MM.1S (cell line): ENCODE results near the gene CRACDL.

Experiments
- CTCF ChIP-seq: fragments of 300-600 bp; sonication (generic); IDR thresholded peaks from 2 replicates; pipeline ENCODE4 v1.5.1; 2016; ENCODE audit warnings: antibody characterized with exemption, low read length, mixed read lengths
- EZH2 ChIP-seq: fragments of 300-600 bp; sonication (generic); optimal IDR thresholded peaks from 2 replicates; pipeline ENCODE3; 2017; ENCODE audit warnings: low read depth, mild to moderate bottlenecking, antibody characterized with exemption, low read length, mixed read lengths
- EZH2phosphoT487 ChIP-seq: fragments of 300-600 bp; sonication (generic); IDR thresholded peaks from 2 replicates; pipeline ENCODE4 v1.6.1; 2018; ENCODE audit warnings: antibody characterized with exemption, low read length

GRCh38 chr2:98908931-98909316, 27.1 kb downstream of the CRACDL start:
- no peak for TF ChIP-seq CTCF
- TF ChIP-seq EZH2, result no peak
- no peak for TF ChIP-seq EZH2phosphoT487
